Measurements from ENCODE around the gene RHOU.
A peak's percentile ranks its signal among the peaks of the same experiment; 100 is the strongest.
"Not testable (repeated sequence)": the region's sequence is repeated elsewhere in the genome, so short reads cannot be mapped to it uniquely, and the experiment has no call there.

The RHOU gene

GRCh38 chr1:228734881-228735801 is at the start of gene RHOU:
Gene RHOU, plus strand, starts transcription at chr1:228735479. Its CDS starts 264 bp downstream, at chr1:228735743.
- DNase-seq (ENCODE audit: low spot score): peak; percentile 33
- CTCF ChIA-PET: interaction anchor here (0.5 to 1.6 kb wide), 17 partner anchors 41 to 779 kb away, joined by 3 to 7 read pairs (median 3); no protein-coding TSS in a partner anchor
- POLR2A ChIA-PET (ENCODE audit: low non-redundant PET): no interaction called here
- TF ChIP-seq CTCF (conservative IDR thresholded peaks at IDR 0.05; ENCODE audit: low read depth): peak; percentile 82
- no peak within 1 kb of the TSS for H3K27ac ChIP-seq

GRCh38 chr1:228687587-228687986 is 47.7 kb upstream of the RHOU start:
- ChIA-PET CTCF (no interaction called here), POLR2A (ENCODE audit: low non-redundant PET) (no interaction called here)
- no peak for TF ChIP-seq CTCF (conservative IDR thresholded peaks at IDR 0.05; ENCODE audit: low read depth)
- no peak overlapping the region for H3K27ac ChIP-seq
- DNase-seq (ENCODE audit: low spot score): no peak

GRCh38 chr1:228689255-228689654 is 46.0 kb upstream of the RHOU start:
- no peak for DNase-seq (ENCODE audit: low spot score)
- CTCF ChIA-PET: interaction anchor here (0.6 to 1.0 kb wide), 3 partner anchors 25 to 597 kb away, joined by 3 to 5 read pairs (median 3); no protein-coding TSS in a partner anchor
- TF ChIP-seq CTCF (conservative IDR thresholded peaks at IDR 0.05; ENCODE audit: low read depth): no peak
- H3K27ac ChIP-seq: no peak overlapping the region
- POLR2A ChIA-PET (ENCODE audit: low non-redundant PET): no interaction called here

GRCh38 chr1:228691211-228691610 is 44.1 kb upstream of the RHOU start:
- H3K27ac ChIP-seq: no peak overlapping the region
- no peak for DNase-seq (ENCODE audit: low spot score)
- TF ChIP-seq CTCF (conservative IDR thresholded peaks at IDR 0.05; ENCODE audit: low read depth): no peak
- POLR2A ChIA-PET (ENCODE audit: low non-redundant PET): no interaction called here
- CTCF ChIA-PET: interaction anchor here (0.6 to 2.0 kb wide), 4 partner anchors 280 to 564 kb away, joined by 3 to 10 read pairs (median 4); no protein-coding TSS in a partner anchor

- ChIA-PET CTCF (interaction anchor here (0.6 to 2.0 kb wide), 4 partner anchors 279 to 563 kb away, joined by 3 to 10 read pairs (median 4); no protein-coding TSS in a partner anchor), POLR2A (ENCODE audit: low non-redundant PET) (no interaction called here)
- peak; percentile 35 for TF ChIP-seq CTCF (conservative IDR thresholded peaks at IDR 0.05; ENCODE audit: low read depth)
- peak; percentile 66 for DNase-seq (ENCODE audit: low spot score)
- no peak overlapping the region for H3K27ac ChIP-seq
Measured at GRCh38 chr1:228691926-228692325, 43.4 kb upstream of the RHOU start.

- POLR2A ChIA-PET (ENCODE audit: low non-redundant PET); H3K27ac ChIP-seq; DNase-seq (ENCODE audit: low spot score): not testable (repeated sequence)
- CTCF ChIA-PET: interaction anchor here (0.6 kb wide), 1 partner anchor 23 kb away, joined by 3 read pairs; no protein-coding TSS in a partner anchor
Measured at GRCh38 chr1:228694447-228694846, 40.8 kb upstream of the RHOU start.
